B cell (primary cell): Measurements from ENCODE around the gene PDGFC. TPM values are rescaled to one million over a fixed set of nuclear protein-coding genes. Genes with fewer than 3 reads are reported as not detected.

ENCODE experiments used
- ATAC-seq: fragments of 200-7000 bp; cut with Tn5 transposase; one replicate; pipeline ENCODE4 v1.10.0; 2021; ENCODE audit warnings: low read depth, mild to moderate bottlenecking, moderate number of reproducible peaks, moderate library complexity
- CTCF ChIA-PET: fragments of 350-600 bp; sonication (Branson Sonifier 250); formaldehyde crosslinking; loops from one replicate; lab custom pipeline; 2021; ENCODE audit warnings: antibody characterized with exemption, inconsistent platforms; lab: Charles Lee
- POLR2A ChIA-PET: fragments of 350-600 bp; sonication (Branson Sonifier 250); formaldehyde crosslinking; loops from one replicate; lab custom pipeline; 2021; ENCODE audit warnings: antibody characterized with exemption; lab: Charles Lee
- DNase-seq: peaks from one replicate; pipeline ENCODE4 v3.0.0; 2013
- H2AFZ ChIP-seq: 2 replicates; pipeline ENCODE4 v1.6.1; 2012; ENCODE audit warnings: mild to moderate bottlenecking, low read depth, low read length; ENCODE audit not compliant: insufficient read depth, poor library complexity, severe bottlenecking
- H3K27ac ChIP-seq, 2 donors: 1 replicate in 1 of 2; 2 replicates in 1 of 2; pipeline ENCODE4 v1.5.1; 2012 to 2013; ENCODE audit warnings: low read length in 2 of 2, mild to moderate bottlenecking in 2 of 2, moderate library complexity in 1 of 2
- H3K27me3 ChIP-seq, 4 experiments: fragments of 200-600 bp in 1 of 4; sonication (generic) in 1 of 4; replicated peaks in 1 of 4; 1 replicate in 2 of 4; 2 replicates in 2 of 4; pipeline versions ENCODE4 v1.6.1 to v1.7.0; 2013 to 2016; ENCODE audit warnings: low read length in 3 of 4, mild to moderate bottlenecking in 2 of 4, mixed read lengths in 1 of 4, moderate library complexity in 1 of 4; ENCODE audit not compliant: insufficient read depth in 4 of 4, control insufficient read depth in 3 of 4; ENCODE audit errors: control extremely low read depth in 1 of 4
- H3K36me3 ChIP-seq, 2 experiments: replicated peaks in 1 of 2; 1 replicate in 1 of 2; 2 replicates in 1 of 2; pipeline versions ENCODE4 v1.6.1 to v1.7.1; 2013; ENCODE audit warnings: low read length in 1 of 2; ENCODE audit not compliant: insufficient read depth in 2 of 2, control insufficient read depth in 1 of 2; ENCODE audit errors: control extremely low read depth in 1 of 2, extremely low read depth in 1 of 2
- H3K4me1 ChIP-seq, 2 donors: fragments of 200-600 bp in 1 of 2; sonication (generic) in 1 of 2; 1 replicate in 1 of 2; 2 replicates in 1 of 2; pipeline versions ENCODE4 v1.5.1 to v1.6.1; 2013 to 2017; ENCODE audit warnings: low read length in 2 of 2; ENCODE audit not compliant: control insufficient read depth in 2 of 2, insufficient read depth in 2 of 2
- H3K4me2 ChIP-seq: replicated peaks from 2 replicates; pipeline ENCODE3; 2012; ENCODE audit warnings: mild to moderate bottlenecking, low read depth, low read length; ENCODE audit not compliant: poor library complexity, severe bottlenecking
- H3K4me3 ChIP-seq, 5 experiments: fragments of 200-600 bp in 1 of 5; sonication (generic) in 1 of 5; 1 replicate in 3 of 5; 2 replicates in 2 of 5; pipeline versions ENCODE4 v1.5.1 to v1.7.0; 2011 to 2016; ENCODE audit warnings: low read length in 4 of 5, mild to moderate bottlenecking in 4 of 5, low read depth in 2 of 5, control low read depth in 1 of 5, moderate library complexity in 1 of 5; ENCODE audit not compliant: insufficient read depth in 1 of 5; ENCODE audit errors: control extremely low read depth in 1 of 5, extremely low read depth in 1 of 5
- H3K79me2 ChIP-seq: fragments of 200-600 bp; sonication (generic); one replicate; pipeline ENCODE4 v1.6.0; 2016; ENCODE audit warnings: low read length; ENCODE audit not compliant: control insufficient read depth, insufficient read depth
- H3K9ac ChIP-seq: fragments of 200-600 bp; sonication (generic); 2 replicates; pipeline ENCODE4 v1.6.1; 2017; ENCODE audit warnings: mild to moderate bottlenecking, low read length, moderate library complexity
- H3K9me3 ChIP-seq, 3 donors: one replicate each; pipeline versions ENCODE4 v1.6.1 to v1.7.1; 2013; ENCODE audit warnings: low read length in 2 of 3; ENCODE audit not compliant: control insufficient read depth in 2 of 3, insufficient read depth in 1 of 3; ENCODE audit errors: control extremely low read depth in 1 of 3
- H4K20me1 ChIP-seq: 2 replicates; pipeline ENCODE4 v1.6.0; 2012; ENCODE audit warnings: mild to moderate bottlenecking, low read length; ENCODE audit not compliant: insufficient read depth, control insufficient read depth, poor library complexity, severe bottlenecking
- H3K27ac Mint-ChIP-seq: one replicate; pipeline ENCODE4 v1.8.0; 2021; ENCODE audit warnings: mixed read lengths
- H3K27me3 Mint-ChIP-seq: one replicate; pipeline ENCODE4 v1.8.0; 2021; ENCODE audit warnings: mixed read lengths
- H3K4me1 Mint-ChIP-seq: one replicate; pipeline ENCODE4 v1.8.0; 2021; ENCODE audit warnings: mixed read lengths
- H3K4me3 Mint-ChIP-seq: one replicate; pipeline ENCODE4 v1.8.0; 2021; ENCODE audit warnings: mixed read lengths
- H3K9me3 Mint-ChIP-seq: one replicate; pipeline ENCODE4 v1.8.0; 2022; ENCODE audit warnings: mixed read lengths; ENCODE audit not compliant: insufficient read depth
- CTCF ChIP-seq: fragments of 200-600 bp; IDR thresholded peaks from one replicate; pipeline ENCODE4 v1.8.0; 2022; ENCODE audit warnings: antibody characterized with exemption, mild to moderate bottlenecking
- EZH2 ChIP-seq: IDR thresholded peaks from 2 replicates; pipeline ENCODE4 v1.6.1; 2012; ENCODE audit warnings: borderline replicate concordance, low read depth, mild to moderate bottlenecking, moderate library complexity, low read length; ENCODE audit not compliant: insufficient read depth, poor library complexity, severe bottlenecking
- WGBS: methylation state at CpG from one replicate; pipeline ENCODE4 v1.1.5; 2013; ENCODE audit warnings: missing lambda C conversion rate; ENCODE audit not compliant: insufficient coverage; 5-methylcytosine and 5-hydroxymethylcytosine counted together
- intact Hi-C: fragments of 100-400 bp; cut with micrococcal nuclease; formaldehyde crosslinking; loops from one replicate; pipeline ENCODE4 v1.10.0; 2022
- polyA plus RNA-seq: library from polyadenylated mRNA; depleted of rRNA; stranded (reverse); fragments of >200 nt; gene quantifications from 2 replicates; pipeline ENCODE4 v1.2.3, GENCODE V29; 2012
- total RNA-seq, 2 donors: library from RNA; stranded (reverse); fragments of 120-200 nt in 1 of 2; gene quantifications; 1 replicate in 1 of 2; 2 replicates in 1 of 2; pipeline versions ENCODE4 v1.2.3 to v1.2.4, GENCODE V29; 2013 to 2022

Gene PDGFC
- total and polyA plus RNA-seq, 2 donors (not counting 1 experiment from before 2014, with no cell fraction given) = 0.10 TPM; not detected in 1

- Mint-ChIP-seq H3K9me3 (no peaks in the 10 kb centered on the region), H3K27me3 (no peaks in the 10 kb centered on the region), H3K4me3 (no peak overlapping the region), H3K27ac (no peak overlapping the region), H3K4me1 (no peaks in the 10 kb centered on the region)
- Histone ChIP-seq H3K27me3 (no peaks in the 10 kb centered on the region), H3K9me3 (no peaks in the 10 kb centered on the region), H3K9ac (no peak overlapping the region), H3K4me3 (no peak overlapping the region), H3K4me1 (no peaks in the 10 kb centered on the region), H2AFZ (no peak overlapping the region), H3K36me3 (no peaks in the 10 kb centered on the region), H3K27ac (no peak overlapping the region), H4K20me1 (no peaks in the 10 kb centered on the region), H3K4me2 (no peak overlapping the region), H3K79me2 (no peaks in the 10 kb centered on the region)
- TF ChIP-seq CTCF (no peak), EZH2 (no peak)
- no peak for DNase-seq
- 100% methylated on average over 1 of the region's 2 CpGs for WGBS
- ChIA-PET POLR2A (no interaction called here), CTCF (no interaction called here)
- intact Hi-C loops = no loop called here
- ATAC-seq = no peak
Measured at GRCh38 chr4:156783966-156784365, 187.6 kb downstream of the PDGFC start.

- Histone ChIP-seq H3K36me3 (no peaks in the 10 kb centered on the region), H3K27ac (no peak overlapping the region), H2AFZ (no peak overlapping the region), H3K4me2 (no peak overlapping the region), H3K4me3 (no peak overlapping the region), H3K27me3 (no peaks in the 10 kb centered on the region), H3K79me2 (no peaks in the 10 kb centered on the region), H3K4me1 (no peaks in the 10 kb centered on the region), H3K9ac (no peak overlapping the region), H4K20me1 (no peaks in the 10 kb centered on the region), H3K9me3 (no peaks in the 10 kb centered on the region)
- POLR2A ChIA-PET = no interaction called here
- no peaks in the 10 kb centered on the region for H3K4me1 Mint-ChIP-seq
- TF ChIP-seq CTCF (no peak), EZH2 (no peak)
- no peak overlapping the region for H3K4me3 Mint-ChIP-seq
- intact Hi-C loops = no loop called here
- H3K27ac Mint-ChIP-seq = no peak overlapping the region
- CTCF ChIA-PET = no interaction called here
- no peaks in the 10 kb centered on the region for H3K27me3 Mint-ChIP-seq
- WGBS = 100% methylated on average over 3 of the region's 5 CpGs
- no peak for DNase-seq
- no peaks in the 10 kb centered on the region for H3K9me3 Mint-ChIP-seq
- ATAC-seq = no peak
Measured at GRCh38 chr4:156782491-156782890, 189.1 kb downstream of the PDGFC start.
